Cardiac fibroblast (primary cell): ENCODE data around the gene C2CD5.

ENCODE experiments used
- DNase-seq, 2 donors: peaks; one replicate each; pipeline versions ENCODE4 v3.0.0 to v3.0.0-alpha.2; 2010; ENCODE audit warnings: low read depth in 2 of 2
- H3K4me3 ChIP-seq, 2 donors: replicated peaks in 1 of 2; 1 replicate in 1 of 2; 2 replicates in 1 of 2; pipeline ENCODE4 v1.5.1; 2011; ENCODE audit warnings: low read depth in 2 of 2, low read length in 2 of 2, mild to moderate bottlenecking in 2 of 2, moderate library complexity in 1 of 2
- CTCF ChIP-seq: IDR thresholded peaks from one replicate; pipeline ENCODE4 v1.5.1; 2011; ENCODE audit warnings: low read depth, mild to moderate bottlenecking, low read length, inconsistent platforms

Gene C2CD5

GRCh38 chr12:22536346-22536945 lies 7.9 kb downstream of the C2CD5 start:
- no peak for DNase-seq
- TF ChIP-seq CTCF: no peak

GRCh38 chr12:22535478-22535877 lies 8.9 kb downstream of the C2CD5 start:
- H3K4me3 ChIP-seq: no peak overlapping the region
- DNase-seq: no peak
- no peak for TF ChIP-seq CTCF

More at GRCh38 chr12:22536346-22536945, 7.9 kb downstream of the C2CD5 start:
- no peak overlapping the region for H3K4me3 ChIP-seq

GRCh38 chr12:22535038-22535437 lies 9.3 kb downstream of the C2CD5 start:
- no peak overlapping the region for H3K4me3 ChIP-seq
- TF ChIP-seq CTCF: no peak

GRCh38 chr12:22533155-22533554 lies 11.2 kb downstream of the C2CD5 start:
- TF ChIP-seq CTCF: no peak
- DNase-seq: no peak
- H3K4me3 ChIP-seq: no peak overlapping the region

More at GRCh38 chr12:22535038-22535437, 9.3 kb downstream of the C2CD5 start:
- DNase-seq: no peak

- TF ChIP-seq CTCF: no peak
- no peak overlapping the region for H3K4me3 ChIP-seq
- DNase-seq: no peak
Observed at GRCh38 chr12:22532317-22532716, 12.0 kb downstream of the C2CD5 start.

GRCh38 chr12:22531205-22531604 lies 13.1 kb downstream of the C2CD5 start:
- no peak for DNase-seq
- TF ChIP-seq CTCF: no peak
- no peak overlapping the region for H3K4me3 ChIP-seq
